Activated T-helper 1 cell treated with anti-CD3 and anti-CD28 coated beads, Interleukin-12 subunit alpha, Interleukin-12 subunit beta, Interleukin-2, Interleukin-4 antibody, amounts not matched to agents 30 ng/mL and 10 ng/mL and 1 ng/mL, durations not matched to agents 14 hours and 24 hours and 36 hours (primary cell): Measurements from ENCODE around the gene KDM1B. TPM values are rescaled to one million over a fixed set of nuclear protein-coding genes. Genes with fewer than 3 reads are reported as not detected.
"Not testable (repeated sequence)": the region's sequence is repeated elsewhere in the genome, so short reads cannot be mapped to it uniquely, and the experiment has no call there.

ENCODE experiments used
- DNase-seq: peaks from one replicate; pipeline ENCODE4 v3.0.0; 2021; ENCODE audit warnings: low spot score
- H3K27ac Mint-ChIP-seq: one replicate; pipeline ENCODE4 v1.8.0; 2021; ENCODE audit warnings: mild to moderate bottlenecking, mixed read lengths
- H3K27me3 Mint-ChIP-seq: one replicate; pipeline ENCODE4 v1.8.0; 2022; ENCODE audit warnings: mild to moderate bottlenecking, moderate library complexity, mixed read lengths; ENCODE audit not compliant: insufficient read depth
- H3K36me3 Mint-ChIP-seq: one replicate; pipeline ENCODE4 v1.8.0; 2021; ENCODE audit warnings: low read depth, mixed read lengths
- H3K4me1 Mint-ChIP-seq: one replicate; pipeline ENCODE4 v1.8.0; 2021; ENCODE audit warnings: low read depth, mixed read lengths
- H3K4me3 Mint-ChIP-seq: one replicate; pipeline ENCODE4 v1.8.0; 2021; ENCODE audit warnings: mild to moderate bottlenecking, moderate library complexity, mixed read lengths
- H3K9me3 Mint-ChIP-seq: one replicate; pipeline ENCODE4 v1.8.0; 2021; ENCODE audit warnings: mixed read lengths
- intact Hi-C: fragments of 100-400 bp; cut with micrococcal nuclease; formaldehyde crosslinking; loops from one replicate; pipeline ENCODE4 v1.15.1; 2024
- total RNA-seq: library from RNA; stranded (reverse); gene quantifications from 2 replicates; pipeline ENCODE4 v1.2.3, GENCODE V29; 2022

KDM1B gene
- total RNA-seq, 1 donor from 2014 or later = 7.1 TPM

DNA sequence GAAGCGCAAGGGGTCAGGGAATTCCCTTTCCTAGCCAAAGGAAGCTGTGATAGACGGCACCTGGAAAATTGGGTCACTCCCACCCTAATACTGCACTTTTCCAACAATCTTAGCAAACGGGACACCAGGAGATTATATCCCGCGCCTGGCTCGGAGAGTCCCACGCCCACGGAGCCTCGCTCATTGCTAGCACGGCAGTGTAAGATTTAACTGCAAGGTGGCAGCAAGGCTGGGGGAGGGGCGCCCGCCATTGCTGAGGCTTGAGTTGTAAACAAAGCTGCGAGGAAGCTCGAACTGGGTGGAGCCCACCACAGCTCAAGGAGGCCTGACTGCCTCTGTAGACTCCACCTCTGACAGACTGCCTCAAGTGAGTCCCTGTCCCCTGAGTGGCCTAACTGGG lies 73.4 kb downstream of the KDM1B start:
- DNase-seq, H3K4me3 Mint-ChIP-seq, H3K27me3 Mint-ChIP-seq, H3K27ac Mint-ChIP-seq, intact Hi-C loops: not testable (repeated sequence)
- H3K36me3 Mint-ChIP-seq = peaks cover 61% of the 10 kb centered on the region
- H3K9me3 Mint-ChIP-seq = peaks cover 17% of the 10 kb centered on the region
- H3K4me1 Mint-ChIP-seq = peaks cover 28% of the 10 kb centered on the region

DNA sequence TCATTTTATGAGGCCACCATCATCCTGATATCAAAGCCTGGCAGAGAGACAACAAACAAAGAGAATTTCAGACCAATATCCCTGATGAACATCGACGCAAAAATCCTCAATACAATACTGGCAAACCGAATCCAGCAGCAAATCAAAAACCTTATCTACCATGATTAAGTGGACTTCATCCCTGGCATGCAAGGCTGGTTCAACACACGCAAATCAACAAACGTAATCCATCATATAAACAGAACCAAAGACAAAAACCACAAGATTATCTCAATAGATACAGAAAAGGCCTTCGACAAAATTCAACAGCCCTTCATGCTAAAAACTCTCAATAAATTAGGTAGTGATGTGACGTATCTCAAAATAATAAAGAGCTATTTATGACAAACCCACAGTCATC lies 76.6 kb downstream of the KDM1B start:
- H3K27me3 Mint-ChIP-seq, H3K4me3 Mint-ChIP-seq, DNase-seq, H3K27ac Mint-ChIP-seq, intact Hi-C loops: not testable (repeated sequence)
- H3K4me1 Mint-ChIP-seq = peaks cover 28% of the 10 kb centered on the region
- peaks cover 77% of the 10 kb centered on the region for H3K36me3 Mint-ChIP-seq
- peaks cover 29% of the 10 kb centered on the region for H3K9me3 Mint-ChIP-seq

DNA sequence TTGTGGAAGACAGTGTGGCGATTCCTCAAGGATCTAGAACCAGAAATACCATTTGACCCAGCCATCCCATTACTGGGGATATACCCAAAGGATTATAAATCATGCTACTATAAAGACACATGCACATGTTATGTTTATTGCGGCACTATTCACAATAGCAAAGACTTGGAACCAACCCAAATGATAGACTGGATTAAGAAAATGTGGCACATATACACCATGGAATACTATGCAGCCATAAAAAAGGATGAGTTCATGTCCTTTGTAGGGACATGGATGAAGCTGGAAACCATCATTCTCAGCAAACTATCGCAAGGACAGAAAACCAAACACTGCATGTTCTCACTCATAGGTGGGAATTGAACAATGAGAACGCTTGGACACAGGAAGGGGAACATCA lies 78.5 kb downstream of the KDM1B start:
- H3K27me3 Mint-ChIP-seq, H3K4me3 Mint-ChIP-seq, intact Hi-C loops, H3K27ac Mint-ChIP-seq, DNase-seq: not testable (repeated sequence)
- Mint-ChIP-seq H3K4me1 (peaks cover 28% of the 10 kb centered on the region), H3K9me3 (peaks cover 29% of the 10 kb centered on the region), H3K36me3 (peaks cover 77% of the 10 kb centered on the region)

DNA sequence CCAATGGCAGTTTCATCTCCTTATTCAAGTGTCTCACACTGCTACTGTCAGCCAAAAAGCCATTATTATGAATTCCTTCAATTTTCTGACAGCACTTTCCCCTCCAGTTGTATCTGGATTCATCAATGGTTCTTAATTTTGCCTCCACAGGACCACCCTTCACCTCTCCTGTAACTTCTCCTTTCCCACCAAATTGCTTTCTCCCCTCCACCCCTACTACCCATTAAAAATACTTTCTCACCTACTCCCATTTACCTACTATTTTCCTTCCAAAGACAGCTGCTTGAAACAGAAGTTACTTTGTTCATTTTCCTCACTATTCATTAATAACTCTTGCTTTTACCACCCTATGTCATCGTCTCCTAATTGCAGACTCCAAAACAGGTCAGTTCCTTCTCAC lies 79.3 kb downstream of the KDM1B start:
- Mint-ChIP-seq H3K27me3 (no peaks in the 10 kb centered on the region), H3K4me3 (no peak overlapping the region), H3K27ac (no peak overlapping the region), H3K9me3 (peaks cover 29% of the 10 kb centered on the region), H3K36me3 (peaks cover 72% of the 10 kb centered on the region), H3K4me1 (peaks cover 28% of the 10 kb centered on the region)
- DNase-seq = no peak
- intact Hi-C loops = no loop called here

DNA sequence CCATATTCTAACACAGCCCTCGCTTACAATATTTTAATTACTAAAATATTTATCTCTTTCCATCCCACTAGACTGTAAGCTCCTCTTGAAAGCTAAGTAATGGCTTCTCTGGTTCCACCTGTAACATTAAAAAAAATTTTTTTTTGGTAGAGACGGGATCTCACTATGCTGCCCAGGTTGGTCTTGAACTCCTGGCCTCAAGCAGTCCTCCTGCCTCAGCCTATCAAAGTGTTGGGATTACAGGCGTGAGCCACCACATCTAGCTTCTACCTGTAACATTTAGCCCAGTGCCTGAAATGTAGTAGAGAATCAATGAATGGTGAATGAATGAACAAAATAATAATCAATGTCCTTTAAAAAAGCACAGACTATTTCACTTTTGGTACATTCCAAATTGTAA lies 80.3 kb downstream of the KDM1B start:
- no peak for DNase-seq
- H3K27ac Mint-ChIP-seq = no peak overlapping the region

GRCh38 chr6:18237167-18237566 lies 81.9 kb downstream of the KDM1B start:
- Mint-ChIP-seq H3K27me3 (no peaks in the 10 kb centered on the region), H3K36me3 (peaks cover 62% of the 10 kb centered on the region), H3K27ac (no peak overlapping the region), H3K9me3 (peaks cover 18% of the 10 kb centered on the region), H3K4me3 (no peak overlapping the region), H3K4me1 (peaks cover 27% of the 10 kb centered on the region)
- no peak for DNase-seq
- intact Hi-C loops = no loop called here

More for the DNA sequence above, 80.3 kb downstream of the KDM1B start:
- Mint-ChIP-seq H3K27me3 (no peaks in the 10 kb centered on the region), H3K4me3 (no peak overlapping the region), H3K36me3 (peaks cover 67% of the 10 kb centered on the region), H3K4me1 (peaks cover 28% of the 10 kb centered on the region), H3K9me3 (peaks cover 29% of the 10 kb centered on the region)
- intact Hi-C loops = no loop called here

GRCh38 chr6:18240230-18240629 lies 85.0 kb downstream of the KDM1B start:
- DNase-seq = no peak
- intact Hi-C loops = loop anchor here (5.0 kb wide), 1 partner anchor 83 kb away; the partner anchor contains the start of genes KDM1B and TPMT
- no peak overlapping the region for H3K27ac Mint-ChIP-seq
- no peak overlapping the region for H3K4me3 Mint-ChIP-seq
- peaks cover 1% of the 10 kb centered on the region for H3K9me3 Mint-ChIP-seq
- peaks cover 62% of the 10 kb centered on the region for H3K36me3 Mint-ChIP-seq
- no peaks in the 10 kb centered on the region for H3K27me3 Mint-ChIP-seq
- peaks cover 38% of the 10 kb centered on the region for H3K4me1 Mint-ChIP-seq

DNA sequence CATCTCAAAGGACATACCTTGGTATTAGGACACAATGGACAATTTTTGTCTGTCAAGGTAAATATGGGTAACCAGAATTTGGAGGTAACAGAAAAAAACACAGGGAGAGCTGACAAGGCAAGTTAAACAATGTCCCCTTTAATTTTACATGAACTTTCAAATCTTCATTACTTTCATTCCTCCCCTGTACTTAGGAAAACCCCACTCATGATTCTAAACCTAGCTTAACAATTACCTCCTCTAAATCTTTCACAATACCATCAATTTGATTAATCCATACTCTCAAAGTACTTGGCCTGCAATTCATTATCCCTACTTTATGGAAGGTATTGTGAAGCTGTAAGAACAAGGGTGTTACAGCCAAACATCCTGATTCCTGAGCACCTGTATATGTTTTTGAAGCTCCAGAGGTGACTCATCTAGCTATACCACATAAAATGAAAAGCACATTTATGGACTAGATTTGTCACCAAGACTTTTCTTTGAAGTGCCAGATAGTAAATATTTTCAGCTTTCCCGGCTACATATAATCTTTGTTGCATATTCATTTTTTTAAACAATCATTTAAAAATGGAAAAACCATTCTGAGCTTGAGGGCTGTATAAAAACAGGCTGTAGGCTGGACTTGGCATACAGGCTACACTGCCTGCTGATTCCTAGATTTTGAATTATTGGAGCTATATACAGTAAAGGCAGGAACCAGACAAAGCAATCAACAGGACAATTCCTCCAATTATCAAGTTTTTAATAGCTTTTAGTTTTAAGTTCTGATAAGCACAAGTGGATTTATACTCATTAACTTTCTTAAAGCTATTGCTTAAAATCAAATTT lies 86.2 kb downstream of the KDM1B start:
- Mint-ChIP-seq H3K27ac (peak overlapping the region; percentile 68), H3K27me3 (no peaks in the 10 kb centered on the region), H3K9me3 (peaks cover 5% of the 10 kb centered on the region), H3K4me3 (no peak overlapping the region), H3K4me1 (peaks cover 50% of the 10 kb centered on the region), H3K36me3 (peaks cover 63% of the 10 kb centered on the region)
- DNase-seq = no peak
- intact Hi-C loops = loop anchor here (1.0 to 5.0 kb wide), 2 partner anchors 22 to 84 kb away; partner anchors contain the start of genes KDM1B and TPMT

GRCh38 chr6:18242062-18242851 lies 87.0 kb downstream of the KDM1B start:
- DNase-seq = no peak
- H3K36me3 Mint-ChIP-seq = peaks cover 67% of the 10 kb centered on the region
- peaks cover 58% of the 10 kb centered on the region for H3K4me1 Mint-ChIP-seq
- peak overlapping the region; percentile 29 for H3K27ac Mint-ChIP-seq
- peak overlapping the region; percentile 49 for H3K4me3 Mint-ChIP-seq
- no peaks in the 10 kb centered on the region for H3K27me3 Mint-ChIP-seq
- intact Hi-C loops = loop anchor here (5.0 kb wide), 1 partner anchor 85 kb away; the partner anchor contains the start of genes KDM1B and TPMT
- H3K9me3 Mint-ChIP-seq = peaks cover 5% of the 10 kb centered on the region

- intact Hi-C loops = loop anchor here (5.0 kb wide), 1 partner anchor 86 kb away; the partner anchor contains the start of genes KDM1B and TPMT
- Mint-ChIP-seq H3K27ac (peak overlapping the region; percentile 22), H3K9me3 (peaks cover 5% of the 10 kb centered on the region), H3K4me1 (peaks cover 61% of the 10 kb centered on the region), H3K36me3 (peaks cover 66% of the 10 kb centered on the region), H3K4me3 (no peak overlapping the region), H3K27me3 (no peaks in the 10 kb centered on the region)
- DNase-seq = no peak
Measured at GRCh38 chr6:18243302-18243893, 88.2 kb downstream of the KDM1B start.

GRCh38 chr6:18244251-18244650 lies 89.0 kb downstream of the KDM1B start:
- Mint-ChIP-seq H3K9me3 (peaks cover 5% of the 10 kb centered on the region), H3K27me3 (no peaks in the 10 kb centered on the region), H3K36me3 (peaks cover 73% of the 10 kb centered on the region), H3K27ac (no peak overlapping the region), H3K4me3 (no peak overlapping the region), H3K4me1 (peaks cover 70% of the 10 kb centered on the region)
- intact Hi-C loops = loop anchor here (5.0 kb wide), 1 partner anchor 87 kb away; the partner anchor contains the start of genes KDM1B and TPMT
- no peak for DNase-seq

GRCh38 chr6:18245079-18245478 lies 89.9 kb downstream of the KDM1B start:
- H3K4me1 Mint-ChIP-seq = peaks cover 75% of the 10 kb centered on the region
- no peak for DNase-seq
- H3K9me3 Mint-ChIP-seq = peaks cover 5% of the 10 kb centered on the region
- H3K36me3 Mint-ChIP-seq = peaks cover 78% of the 10 kb centered on the region
- no peaks in the 10 kb centered on the region for H3K27me3 Mint-ChIP-seq
- no peak overlapping the region for H3K4me3 Mint-ChIP-seq
- intact Hi-C loops = no loop called here
- no peak overlapping the region for H3K27ac Mint-ChIP-seq
